T-helper 1 cell treated with Interleukin-12 subunit alpha and Interleukin-12 subunit beta and Interleukin-4 antibody, amounts not matched to agents 30 ng/mL and 1 ng/mL, for 36 hours (primary cell): Measurements from ENCODE around the gene SLC19A1. TPM values are rescaled to one million over a fixed set of nuclear protein-coding genes. Genes with fewer than 3 reads are reported as not detected.

Experiments
- intact Hi-C: fragments of 100-400 bp; cut with micrococcal nuclease; formaldehyde crosslinking; loops from one replicate; pipeline ENCODE4 v1.15.1; 2024
- total RNA-seq: library from RNA; stranded (reverse); gene quantifications from 2 replicates; pipeline ENCODE4 v1.2.3, GENCODE V29; 2022

The SLC19A1 gene
- total RNA-seq, 1 donor from 2014 or later, result 61.9 TPM

GRCh38 chr21:45559216-45560105 is 17.2 kb upstream of the SLC19A1 start:
- intact Hi-C loops, result no loop called here

GRCh38 chr21:45558044-45558721 is 15.9 kb upstream of the SLC19A1 start:
- intact Hi-C loops, result no loop called here

- intact Hi-C loops, result no loop called here
Observed at GRCh38 chr21:45557616-45558043, 15.4 kb upstream of the SLC19A1 start.

- intact Hi-C loops, result loop anchor here (1.0 kb wide), 1 partner anchor 39 kb away; no protein-coding TSS in a partner anchor
Observed at GRCh38 chr21:45556645-45557615, 14.7 kb upstream of the SLC19A1 start.

- intact Hi-C loops, result loop anchor here (1.0 kb wide), 1 partner anchor 40 kb away; no protein-coding TSS in a partner anchor
Observed at GRCh38 chr21:45556302-45556644, 14.0 kb upstream of the SLC19A1 start.

GRCh38 chr21:45555557-45556301 is 13.5 kb upstream of the SLC19A1 start:
- intact Hi-C loops, result loop anchor here (1.0 to 2.0 kb wide), 6 partner anchors 13 to 263 kb away; partner anchors contain the start of genes PCBP3 and SLC19A1

GRCh38 chr21:45555251-45555556 is 13.0 kb upstream of the SLC19A1 start:
- intact Hi-C loops, result loop anchor here (1.0 to 2.0 kb wide), 5 partner anchors 13 to 262 kb away; partner anchors contain the start of genes PCBP3 and SLC19A1

GRCh38 chr21:45554477-45555175 is 12.4 kb upstream of the SLC19A1 start:
- intact Hi-C loops, result loop anchor here (1.0 to 2.0 kb wide), 7 partner anchors 12 to 326 kb away; partner anchors contain the start of genes PCBP3 and SLC19A1

- intact Hi-C loops, result no loop called here
Observed at GRCh38 chr21:45552696-45553391, 10.6 kb upstream of the SLC19A1 start.

- intact Hi-C loops, result loop anchor here (1.0 kb wide), 2 partner anchors 10 to 74 kb away; partner anchors contain the start of gene SLC19A1
Observed at GRCh38 chr21:45551783-45552695, 9.8 kb upstream of the SLC19A1 start.

GRCh38 chr21:45551316-45551715 is 9.1 kb upstream of the SLC19A1 start:
- intact Hi-C loops, result loop anchor here (1.0 kb wide), 2 partner anchors 9 to 73 kb away; partner anchors contain the start of gene SLC19A1

- intact Hi-C loops, result loop anchor here (1.0 kb wide), 2 partner anchors 8 to 72 kb away; partner anchors contain the start of gene SLC19A1
Observed at GRCh38 chr21:45550522-45551210, 8.4 kb upstream of the SLC19A1 start.

- intact Hi-C loops, result no loop called here
Observed at GRCh38 chr21:45549626-45550463, 7.6 kb upstream of the SLC19A1 start.

GRCh38 chr21:45548711-45549491 is 6.7 kb upstream of the SLC19A1 start:
- intact Hi-C loops, result no loop called here

- intact Hi-C loops, result no loop called here
Observed at GRCh38 chr21:45547545-45547900, 5.3 kb upstream of the SLC19A1 start.
